ENCODE measurements around the gene LOC128125822.

LOC128125822 gene

DNA sequence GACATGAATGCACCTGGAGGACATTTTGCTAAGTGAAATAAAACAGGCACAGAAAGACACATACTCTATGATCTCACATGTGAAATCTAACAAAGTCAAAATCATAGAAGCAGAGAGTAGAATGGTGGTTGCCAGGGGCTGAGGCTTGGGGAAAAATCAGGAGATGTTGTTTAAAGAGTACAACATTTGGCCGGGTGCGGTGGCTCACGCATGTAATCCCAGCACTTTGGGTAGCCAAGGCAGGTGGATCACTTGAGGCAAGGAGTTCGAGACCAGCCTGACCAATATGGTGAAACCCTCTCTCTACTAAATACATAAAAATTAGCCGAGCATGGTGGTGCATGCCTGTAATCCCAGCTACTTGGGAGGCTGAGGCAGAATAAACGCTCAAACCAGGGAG is 26.0 kb upstream of the LOC128125822 start:
- TF ChIP-seq RELA (IDR thresholded peaks at IDR 0.05; ENCODE audit: borderline replicate concordance, partially characterized antibody) (no peak), CREM (IDR thresholded peaks at IDR 0.05; ENCODE audit: low read depth) (no peak), TCF3 (IDR thresholded peaks at IDR 0.05; ENCODE audit: borderline replicate concordance, insufficient read depth, low read depth, low read length) (no peak)
- H3K27me3 ChIP-seq (replicated peaks in 1 of 2; ENCODE audit: control insufficient read depth in 2 of 2, insufficient read depth in 2 of 2, low read length in 1 of 2): no peaks in the 10 kb centered on the region

DNA sequence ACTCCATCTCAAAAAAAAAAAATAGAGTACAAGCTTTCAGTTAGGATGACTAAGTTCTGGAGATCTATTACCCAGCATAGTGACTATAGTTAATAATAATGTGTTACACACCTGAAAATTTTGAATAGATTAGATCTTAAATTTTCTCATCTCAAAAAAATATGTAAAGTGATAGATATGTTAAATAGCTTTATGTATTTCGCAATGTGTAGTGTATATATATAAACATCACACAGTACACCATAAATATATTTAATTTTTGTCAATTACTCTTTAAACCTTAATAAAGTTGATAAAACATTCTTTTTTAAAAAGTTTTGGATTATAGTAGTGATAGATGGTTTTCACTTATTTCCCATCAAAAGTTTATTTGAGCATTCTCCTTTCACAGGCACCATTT is 25.6 kb upstream of the LOC128125822 start:
- SMC1A ChIA-PET (ENCODE audit: uncharacterized antibody, unreplicated experiment): no interaction called here
- Histone ChIP-seq H3K79me2 (ENCODE audit: control insufficient read depth, insufficient read depth, low read length) (no peaks in the 10 kb centered on the region), H2AFZ (ENCODE audit: control insufficient read depth, low read depth, low read length) (no peak overlapping the region), H3K4me3 (no peak overlapping the region), H3K4me2 (ENCODE audit: control insufficient read depth, insufficient read depth) (no peak overlapping the region), H3K4me1 (ENCODE audit: control insufficient read depth, insufficient read depth, low read length) (no peaks in the 10 kb centered on the region), H4K20me1 (ENCODE audit: control insufficient read depth, insufficient read depth) (no peaks in the 10 kb centered on the region), H3K36me3 (ENCODE audit: control insufficient read depth in 2 of 2, insufficient read depth in 2 of 2, low read length in 1 of 2) (no peaks in the 10 kb centered on the region), H3K27me3 (replicated peaks in 1 of 2; ENCODE audit: control insufficient read depth in 2 of 2, insufficient read depth in 2 of 2, low read length in 1 of 2) (no peaks in the 10 kb centered on the region), H3K9ac (ENCODE audit: control insufficient read depth, insufficient read depth, low read length) (no peak overlapping the region), H3K27ac (ENCODE audit: control insufficient read depth, insufficient read depth) (no peak overlapping the region), H3K9me3 (replicated peaks; ENCODE audit: control insufficient read depth, insufficient read depth, low read length) (no peaks in the 10 kb centered on the region)
- CTCF ChIA-PET: no interaction called here
- in situ Hi-C loops (cut with MboI) (no loop called here), intact Hi-C loops (cut with micrococcal nuclease; ENCODE audit: unreplicated experiment) (no loop called here)
- 100% methylated on average over 1 of the region's 1 CpG for WGBS (ENCODE audit: insufficient coverage, insufficient replicate concordance, low lambda C conversion rate, missing lambda C conversion rate)
- no peak for DNase-seq (ENCODE audit: low read depth, low spot score)
- FAIRE-seq: no peak
- RAD21 ChIA-PET (ENCODE audit: unreplicated experiment): interaction anchor here (0.7 kb wide), 1 partner anchor 11 kb away, joined by 3 read pairs; no protein-coding TSS in a partner anchor
- no TSS peak for BruUV-seq (replicated peaks)
- no peak for ATAC-seq
- POLR2A ChIA-PET: no interaction called here
- TF ChIP-seq HCFC1 (IDR thresholded peaks at IDR 0.05; ENCODE audit: low read length): no peak
- no peak for TF ChIP-seq BMI1 (IDR thresholded peaks at IDR 0.05; ENCODE audit: borderline replicate concordance)
- TF ChIP-seq, protein P1, sequence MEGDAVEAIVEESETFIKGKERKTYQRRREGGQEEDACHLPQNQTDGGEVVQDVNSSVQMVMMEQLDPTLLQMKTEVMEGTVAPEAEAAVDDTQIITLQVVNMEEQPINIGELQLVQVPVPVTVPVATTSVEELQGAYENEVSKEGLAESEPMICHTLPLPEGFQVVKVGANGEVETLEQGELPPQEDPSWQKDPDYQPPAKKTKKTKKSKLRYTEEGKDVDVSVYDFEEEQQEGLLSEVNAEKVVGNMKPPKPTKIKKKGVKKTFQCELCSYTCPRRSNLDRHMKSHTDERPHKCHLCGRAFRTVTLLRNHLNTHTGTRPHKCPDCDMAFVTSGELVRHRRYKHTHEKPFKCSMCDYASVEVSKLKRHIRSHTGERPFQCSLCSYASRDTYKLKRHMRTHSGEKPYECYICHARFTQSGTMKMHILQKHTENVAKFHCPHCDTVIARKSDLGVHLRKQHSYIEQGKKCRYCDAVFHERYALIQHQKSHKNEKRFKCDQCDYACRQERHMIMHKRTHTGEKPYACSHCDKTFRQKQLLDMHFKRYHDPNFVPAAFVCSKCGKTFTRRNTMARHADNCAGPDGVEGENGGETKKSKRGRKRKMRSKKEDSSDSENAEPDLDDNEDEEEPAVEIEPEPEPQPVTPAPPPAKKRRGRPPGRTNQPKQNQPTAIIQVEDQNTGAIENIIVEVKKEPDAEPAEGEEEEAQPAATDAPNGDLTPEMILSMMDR (IDR thresholded peaks at IDR 0.05 in 2 of 3, conservative IDR thresholded peaks at IDR 0.05 in 1 of 3; ENCODE audit: control insufficient read depth in 2 of 3, extremely low read depth in 1 of 3, insufficient read depth in 1 of 3, low read depth in 3 of 3, low read length in 3 of 3): no peak
- no peak for TF ChIP-seq ZBED1 (IDR thresholded peaks at IDR 0.05; ENCODE audit: borderline replicate concordance)
- TF ChIP-seq FOS (IDR thresholded peaks at IDR 0.05; ENCODE audit: borderline replicate concordance, extremely low read depth, insufficient read length): no peak
- TF ChIP-seq CBX3 (IDR thresholded peaks at IDR 0.05; ENCODE audit: borderline replicate concordance, low read depth): no peak
- TF ChIP-seq, protein P2, sequence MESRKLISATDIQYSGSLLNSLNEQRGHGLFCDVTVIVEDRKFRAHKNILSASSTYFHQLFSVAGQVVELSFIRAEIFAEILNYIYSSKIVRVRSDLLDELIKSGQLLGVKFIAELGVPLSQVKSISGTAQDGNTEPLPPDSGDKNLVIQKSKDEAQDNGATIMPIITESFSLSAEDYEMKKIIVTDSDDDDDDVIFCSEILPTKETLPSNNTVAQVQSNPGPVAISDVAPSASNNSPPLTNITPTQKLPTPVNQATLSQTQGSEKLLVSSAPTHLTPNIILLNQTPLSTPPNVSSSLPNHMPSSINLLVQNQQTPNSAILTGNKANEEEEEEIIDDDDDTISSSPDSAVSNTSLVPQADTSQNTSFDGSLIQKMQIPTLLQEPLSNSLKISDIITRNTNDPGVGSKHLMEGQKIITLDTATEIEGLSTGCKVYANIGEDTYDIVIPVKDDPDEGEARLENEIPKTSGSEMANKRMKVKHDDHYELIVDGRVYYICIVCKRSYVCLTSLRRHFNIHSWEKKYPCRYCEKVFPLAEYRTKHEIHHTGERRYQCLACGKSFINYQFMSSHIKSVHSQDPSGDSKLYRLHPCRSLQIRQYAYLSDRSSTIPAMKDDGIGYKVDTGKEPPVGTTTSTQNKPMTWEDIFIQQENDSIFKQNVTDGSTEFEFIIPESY (IDR thresholded peaks at IDR 0.05): no peak
- no peak for TF ChIP-seq ZNF217 (IDR thresholded peaks at IDR 0.05)

More for the DNA sequence above, 26.0 kb upstream of the LOC128125822 start:
- ChIA-PET SMC1A (ENCODE audit: uncharacterized antibody, unreplicated experiment) (no interaction called here), POLR2A (no interaction called here), RAD21 (ENCODE audit: unreplicated experiment) (no interaction called here), CTCF (no interaction called here)
- Histone ChIP-seq H2AFZ (ENCODE audit: control insufficient read depth, low read depth, low read length) (no peak overlapping the region), H3K79me2 (ENCODE audit: control insufficient read depth, insufficient read depth, low read length) (no peaks in the 10 kb centered on the region), H3K4me1 (ENCODE audit: control insufficient read depth, insufficient read depth, low read length) (no peaks in the 10 kb centered on the region), H4K20me1 (ENCODE audit: control insufficient read depth, insufficient read depth) (no peaks in the 10 kb centered on the region), H3K36me3 (ENCODE audit: control insufficient read depth in 2 of 2, insufficient read depth in 2 of 2, low read length in 1 of 2) (no peaks in the 10 kb centered on the region), H3K9ac (ENCODE audit: control insufficient read depth, insufficient read depth, low read length) (no peak overlapping the region), H3K9me3 (replicated peaks; ENCODE audit: control insufficient read depth, insufficient read depth, low read length) (no peaks in the 10 kb centered on the region), H3K4me3 (no peak overlapping the region), H3K27ac (ENCODE audit: control insufficient read depth, insufficient read depth) (no peak overlapping the region), H3K4me2 (ENCODE audit: control insufficient read depth, insufficient read depth) (no peak overlapping the region)
- WGBS (ENCODE audit: insufficient coverage, insufficient replicate concordance, low lambda C conversion rate, missing lambda C conversion rate): 88% methylated on average over 6 of the region's 6 CpGs
- ATAC-seq (no peak), FAIRE-seq (no peak), DNase-seq (ENCODE audit: low read depth, low spot score) (no peak)
- no TSS peak for BruUV-seq (replicated peaks)
- in situ Hi-C loops (cut with MboI): no loop called here
- intact Hi-C loops (cut with micrococcal nuclease; ENCODE audit: unreplicated experiment): no loop called here

Measured in GM12878 (cell line).